Fibroblast of lung (primary cell): ENCODE results near the gene OR2T27. TPM values are rescaled to one million over a fixed set of nuclear protein-coding genes. Genes with fewer than 3 reads are reported as not detected.

Source experiments
- DNase-seq, 2 donors: peaks; one replicate each; pipeline versions ENCODE4 v3.0.0 to v3.0.0-alpha.2; 2010; ENCODE audit warnings: low read depth in 2 of 2
- H2AFZ ChIP-seq: 2 replicates; pipeline ENCODE4 v1.5.1; 2012; ENCODE audit warnings: low read length, control low read depth, inconsistent platforms
- H3K27ac ChIP-seq: 2 replicates; pipeline ENCODE4 v1.5.1; 2011; ENCODE audit warnings: low read length, control low read depth; ENCODE audit not compliant: insufficient read depth
- H3K27me3 ChIP-seq: 2 replicates; pipeline ENCODE4 v1.5.1; 2011; ENCODE audit warnings: mild to moderate bottlenecking, low read length; ENCODE audit not compliant: control insufficient read depth, insufficient read depth
- H3K36me3 ChIP-seq: 2 replicates; pipeline ENCODE4 v1.5.1; 2011; ENCODE audit warnings: low read length; ENCODE audit not compliant: control insufficient read depth, insufficient read depth
- H3K4me1 ChIP-seq: 2 replicates; pipeline ENCODE4 v1.5.1; 2011; ENCODE audit warnings: low read length; ENCODE audit not compliant: control insufficient read depth, insufficient read depth; ENCODE audit errors: extremely low read depth
- H3K4me2 ChIP-seq: 2 replicates; pipeline ENCODE4 v1.5.1; 2011; ENCODE audit warnings: low read length, control low read depth; ENCODE audit not compliant: insufficient read depth; ENCODE audit errors: extremely low read depth
- H3K4me3 ChIP-seq, 4 experiments: fragments of 200-600 bp in 1 of 4; sonication (generic) in 1 of 4; replicated peaks in 1 of 4; 2 replicates each; pipeline ENCODE4 v1.5.1; 2011 to 2016; ENCODE audit warnings: low read length in 4 of 4, low read depth in 3 of 4, mild to moderate bottlenecking in 3 of 4, control low read depth in 2 of 4, inconsistent platforms in 1 of 4, mixed read lengths in 1 of 4; ENCODE audit not compliant: insufficient read depth in 1 of 4; ENCODE audit errors: control extremely low read depth in 1 of 4
- H3K79me2 ChIP-seq: 2 replicates; pipeline ENCODE4 v1.5.1; 2012; ENCODE audit warnings: mild to moderate bottlenecking, low read length, inconsistent platforms; ENCODE audit not compliant: control insufficient read depth, insufficient read depth
- H3K9ac ChIP-seq: 2 replicates; pipeline ENCODE4 v1.5.1; 2011; ENCODE audit warnings: mild to moderate bottlenecking, low read length, control low read depth; ENCODE audit not compliant: insufficient read depth
- H3K9me3 ChIP-seq: 2 replicates; pipeline ENCODE4 v1.5.1; 2012; ENCODE audit warnings: low read depth, low read length; ENCODE audit not compliant: control insufficient read depth, insufficient read depth
- H4K20me1 ChIP-seq: 2 replicates; pipeline ENCODE4 v1.5.1; 2011; ENCODE audit warnings: low read length; ENCODE audit not compliant: control insufficient read depth, insufficient read depth; ENCODE audit errors: extremely low read depth
- CTCF ChIP-seq, 2 donors: IDR thresholded peaks in 1 of 2; conservative IDR thresholded peaks in 1 of 2; 1 replicate in 1 of 2; 2 replicates in 1 of 2; pipeline ENCODE4 v1.5.1; 2011 to 2012; ENCODE audit warnings: low read length in 2 of 2, control low read depth in 1 of 2, inconsistent platforms in 1 of 2, low read depth in 1 of 2, mild to moderate bottlenecking in 1 of 2
- EZH2 ChIP-seq: IDR thresholded peaks from 2 replicates; pipeline ENCODE4 v1.5.1; 2012; ENCODE audit warnings: low read length, control low read depth, mild to moderate bottlenecking; ENCODE audit errors: missing control alignments
- polyA plus RNA-seq, 2 donors: library from polyadenylated mRNA; depleted of rRNA in 1 of 2; stranded (reverse) in 1 of 2; unstranded in 1 of 2; fragments of >200 nt; gene quantifications; 2 replicates each; pipeline ENCODE4 v1.2.1, GENCODE V29; 2011 to 2012; ENCODE audit warnings: missing spikeins in 1 of 2
- total RNA-seq: library from RNA; depleted of rRNA; stranded (reverse); fragments of >200 nt; gene quantifications from 2 replicates; pipeline ENCODE4 v1.2.1, GENCODE V29; 2014

Gene OR2T27
- total and polyA plus RNA-seq, 2 donors (not counting 1 experiment from before 2014, with no cell fraction given), result not detected

- no peak for DNase-seq
Observed at GRCh38 chr1:248631354-248632008, 23.8 kb downstream of the OR2T27 start.

GRCh38 chr1:248630551-248630950 is 24.8 kb downstream of the OR2T27 start:
- Histone ChIP-seq H3K27me3 (no peaks in the 10 kb centered on the region), H3K27ac (no peak overlapping the region)
- TF ChIP-seq EZH2, result no peak
- no peak for TF ChIP-seq CTCF (conservative IDR thresholded peaks at IDR 0.05 in 1 of 2, IDR thresholded peaks at IDR 0.05 in 1 of 2; ENCODE audit: low read depth in 1 of 2, low read length in 2 of 2)

More at GRCh38 chr1:248631354-248632008, 23.8 kb downstream of the OR2T27 start:
- Histone ChIP-seq H3K79me2 (no peaks in the 10 kb centered on the region), H3K9ac (no peak overlapping the region), H3K9me3 (no peaks in the 10 kb centered on the region), H3K27me3 (no peaks in the 10 kb centered on the region), H3K4me2 (no peak overlapping the region), H3K27ac (no peak overlapping the region), H2AFZ (no peak overlapping the region), H3K4me3 (no peak overlapping the region), H4K20me1 (no peaks in the 10 kb centered on the region), H3K4me1 (no peaks in the 10 kb centered on the region), H3K36me3 (no peaks in the 10 kb centered on the region)
- TF ChIP-seq CTCF (conservative IDR thresholded peaks at IDR 0.05 in 1 of 2, IDR thresholded peaks at IDR 0.05 in 1 of 2; ENCODE audit: low read depth in 1 of 2, low read length in 2 of 2), result no peak

GRCh38 chr1:248627971-248628844 is 27.1 kb downstream of the OR2T27 start:
- H3K36me3 ChIP-seq, result no peaks in the 10 kb centered on the region
- TF ChIP-seq CTCF (conservative IDR thresholded peaks at IDR 0.05 in 1 of 2, IDR thresholded peaks at IDR 0.05 in 1 of 2; ENCODE audit: low read depth in 1 of 2, low read length in 2 of 2) (no peak), EZH2 (no peak)
- no peaks in the 10 kb centered on the region for H3K79me2 ChIP-seq
- no peak overlapping the region for H2AFZ ChIP-seq
- no peak overlapping the region for H3K4me3 ChIP-seq
- H3K4me1 ChIP-seq, result no peaks in the 10 kb centered on the region
- no peaks in the 10 kb centered on the region for H4K20me1 ChIP-seq
- no peak overlapping the region for H3K27ac ChIP-seq
- no peaks in the 10 kb centered on the region for H3K27me3 ChIP-seq
- no peak for DNase-seq
- H3K9me3 ChIP-seq, result no peaks in the 10 kb centered on the region
- no peak overlapping the region for H3K9ac ChIP-seq
- H3K4me2 ChIP-seq, result no peak overlapping the region

More at GRCh38 chr1:248630551-248630950, 24.8 kb downstream of the OR2T27 start:
- Histone ChIP-seq H3K4me3 (no peak overlapping the region), H3K79me2 (no peaks in the 10 kb centered on the region), H3K4me1 (no peaks in the 10 kb centered on the region), H4K20me1 (no peaks in the 10 kb centered on the region), H3K4me2 (no peak overlapping the region), H3K36me3 (no peaks in the 10 kb centered on the region), H3K9me3 (no peaks in the 10 kb centered on the region), H3K9ac (no peak overlapping the region), H2AFZ (no peak overlapping the region)
- no peak for DNase-seq
